ENCODE data around the gene PIK3R5.

- TF ChIP-seq, protein P1, sequence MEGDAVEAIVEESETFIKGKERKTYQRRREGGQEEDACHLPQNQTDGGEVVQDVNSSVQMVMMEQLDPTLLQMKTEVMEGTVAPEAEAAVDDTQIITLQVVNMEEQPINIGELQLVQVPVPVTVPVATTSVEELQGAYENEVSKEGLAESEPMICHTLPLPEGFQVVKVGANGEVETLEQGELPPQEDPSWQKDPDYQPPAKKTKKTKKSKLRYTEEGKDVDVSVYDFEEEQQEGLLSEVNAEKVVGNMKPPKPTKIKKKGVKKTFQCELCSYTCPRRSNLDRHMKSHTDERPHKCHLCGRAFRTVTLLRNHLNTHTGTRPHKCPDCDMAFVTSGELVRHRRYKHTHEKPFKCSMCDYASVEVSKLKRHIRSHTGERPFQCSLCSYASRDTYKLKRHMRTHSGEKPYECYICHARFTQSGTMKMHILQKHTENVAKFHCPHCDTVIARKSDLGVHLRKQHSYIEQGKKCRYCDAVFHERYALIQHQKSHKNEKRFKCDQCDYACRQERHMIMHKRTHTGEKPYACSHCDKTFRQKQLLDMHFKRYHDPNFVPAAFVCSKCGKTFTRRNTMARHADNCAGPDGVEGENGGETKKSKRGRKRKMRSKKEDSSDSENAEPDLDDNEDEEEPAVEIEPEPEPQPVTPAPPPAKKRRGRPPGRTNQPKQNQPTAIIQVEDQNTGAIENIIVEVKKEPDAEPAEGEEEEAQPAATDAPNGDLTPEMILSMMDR (IDR thresholded peaks at IDR 0.05) = no peak
- TF ChIP-seq POLR2A (IDR thresholded peaks at IDR 0.05) = no peak
- no peak for TF ChIP-seq POLR2AphosphoS5 (IDR thresholded peaks at IDR 0.05)
- no peak for TF ChIP-seq EP300 (IDR thresholded peaks at IDR 0.05)
These were observed 71.3 kb downstream of the PIK3R5 start for GRCh38 chr17:8894202-8894671.

All from stomach (tissue), 4 donors.